ENCODE data around the gene ZMYM4. TPM values are rescaled to one million over a fixed set of nuclear protein-coding genes. Genes with fewer than 3 reads are reported as not detected.
A peak's percentile ranks its signal among the peaks of the same experiment; 100 is the strongest.

ZMYM4 gene
- total RNA-seq, 2 experiments from 2014 or later = 37.0 to 39.9 TPM

GRCh38 chr1:35454176-35454575 is 185.7 kb downstream of the ZMYM4 start:
- Mint-ChIP-seq H3K4me3 (no peak overlapping the region), H3K27ac (peak overlapping the region; percentile 47), H3K36me3 (ENCODE audit: low read depth) (peaks cover 64% of the 10 kb centered on the region), H3K4me1 (ENCODE audit: low read depth) (peaks cover 36% of the 10 kb centered on the region), H3K27me3 (no peaks in the 10 kb centered on the region), H3K9me3 (no peaks in the 10 kb centered on the region)
- intact Hi-C loops (cut with DNase I, micrococcal nuclease) = loop anchor here (5.0 kb wide), 4 partner anchors 53 to 273 kb away; partner anchors contain the start of gene C1orf216 (in 1 of the 2)
- H3K27me3 ChIP-seq (ENCODE audit: control insufficient read depth in 1 of 2, insufficient read depth in 2 of 2, low read length in 2 of 2) = no peaks in the 10 kb centered on the region
- peaks cover 44% of the 10 kb centered on the region for H3K36me3 ChIP-seq (ENCODE audit: insufficient read depth, low read length)
- H3K4me1 ChIP-seq (ENCODE audit: insufficient read depth, low read length) = peaks cover 24% of the 10 kb centered on the region
- POLR2A ChIA-PET = no interaction called here
- peak overlapping the region in 1 of 2 donors; percentile 10 for H3K27ac ChIP-seq (ENCODE audit: low read depth in 1 of 2, low read length in 2 of 2)
- ATAC-seq (ENCODE audit: poor library complexity) = no peak
- no peak for TF ChIP-seq CTCF (IDR thresholded peaks at IDR 0.05)
- peak in 2 of 14 experiments; percentile 19 to 41 for DNase-seq
- CTCF ChIA-PET = interaction anchor here (1.4 to 2.2 kb wide), 2 partner anchors 85 to 91 kb away, joined by 3 to 6 read pairs; no protein-coding TSS in a partner anchor
- no peaks in the 10 kb centered on the region for H3K9me3 ChIP-seq (ENCODE audit: control insufficient read depth in 1 of 2, insufficient read depth in 1 of 2, low read length in 2 of 2)
- H3K4me3 ChIP-seq (ENCODE audit: low read length) = no peak overlapping the region

- H3K27me3 Mint-ChIP-seq = no peaks in the 10 kb centered on the region
- ChIA-PET CTCF (interaction anchor here (1.1 to 2.2 kb wide), 3 partner anchors 85 to 110 kb away, joined by 3 to 6 read pairs (median 4); no protein-coding TSS in a partner anchor), POLR2A (interaction anchor here (1.4 kb wide), 1 partner anchor 52 kb away, joined by 5 read pairs; no protein-coding TSS in a partner anchor)
- no peaks in the 10 kb centered on the region for H3K27me3 ChIP-seq (ENCODE audit: control insufficient read depth in 1 of 2, insufficient read depth in 2 of 2, low read length in 2 of 2)
- peaks cover 24% of the 10 kb centered on the region for H3K4me1 ChIP-seq (ENCODE audit: insufficient read depth, low read length)
- ATAC-seq (ENCODE audit: poor library complexity) = no peak
- peaks cover 36% of the 10 kb centered on the region for H3K4me1 Mint-ChIP-seq (ENCODE audit: low read depth)
- peaks cover 67% of the 10 kb centered on the region for H3K36me3 Mint-ChIP-seq (ENCODE audit: low read depth)
- no peak for TF ChIP-seq CTCF (IDR thresholded peaks at IDR 0.05)
- peak overlapping the region; percentile 47 for H3K27ac Mint-ChIP-seq
- peaks cover 40% of the 10 kb centered on the region for H3K36me3 ChIP-seq (ENCODE audit: insufficient read depth, low read length)
- H3K4me3 Mint-ChIP-seq = no peak overlapping the region
- intact Hi-C loops (cut with DNase I, micrococcal nuclease) = loop anchor here (5.0 kb wide), 4 partner anchors 53 to 273 kb away; partner anchors contain the start of gene C1orf216 (in 1 of the 2)
- peak overlapping the region in 1 of 2 donors; percentile 10 for H3K27ac ChIP-seq (ENCODE audit: low read depth in 1 of 2, low read length in 2 of 2)
- H3K4me3 ChIP-seq (ENCODE audit: low read length) = no peak overlapping the region
- H3K9me3 Mint-ChIP-seq = no peaks in the 10 kb centered on the region
- H3K9me3 ChIP-seq (ENCODE audit: control insufficient read depth in 1 of 2, insufficient read depth in 1 of 2, low read length in 2 of 2) = no peaks in the 10 kb centered on the region
- peak in 2 of 14 experiments; percentile 47 to 56 for DNase-seq
These were observed 186.1 kb downstream of the ZMYM4 start for GRCh38 chr1:35454616-35455015.

GRCh38 chr1:35460796-35461195 is 192.3 kb downstream of the ZMYM4 start:
- Histone ChIP-seq H3K4me3 (ENCODE audit: low read length) (no peak overlapping the region), H3K27ac (ENCODE audit: low read depth in 1 of 2, low read length in 2 of 2) (no peak overlapping the region), H3K36me3 (ENCODE audit: insufficient read depth, low read length) (peaks cover 45% of the 10 kb centered on the region), H3K27me3 (ENCODE audit: control insufficient read depth in 1 of 2, insufficient read depth in 2 of 2, low read length in 2 of 2) (no peaks in the 10 kb centered on the region), H3K4me1 (ENCODE audit: insufficient read depth, low read length) (peaks cover 5% of the 10 kb centered on the region), H3K9me3 (ENCODE audit: control insufficient read depth in 1 of 2, insufficient read depth in 1 of 2, low read length in 2 of 2) (peaks cover 0 to 8% of the 10 kb centered on the region in 2 experiments)
- no peak for TF ChIP-seq CTCF (IDR thresholded peaks at IDR 0.05)
- no peak overlapping the region for H3K4me3 Mint-ChIP-seq
- no peaks in the 10 kb centered on the region for H3K9me3 Mint-ChIP-seq
- no peak for ATAC-seq (ENCODE audit: poor library complexity)
- peaks cover 11% of the 10 kb centered on the region for H3K4me1 Mint-ChIP-seq (ENCODE audit: low read depth)
- no peak overlapping the region for H3K27ac Mint-ChIP-seq
- ChIA-PET POLR2A (no interaction called here), CTCF (interaction anchor here (1.2 kb wide), 1 partner anchor 9 kb away, joined by 5 read pairs; no protein-coding TSS in a partner anchor)
- H3K36me3 Mint-ChIP-seq (ENCODE audit: low read depth) = peaks cover 85% of the 10 kb centered on the region
- intact Hi-C loops (cut with DNase I, micrococcal nuclease) = loop anchor here in 1 of 2 experiments (5.0 kb wide), 1 partner anchor 37 kb away; no protein-coding TSS in a partner anchor
- DNase-seq = no peak
- H3K27me3 Mint-ChIP-seq = no peaks in the 10 kb centered on the region

Measured in CD4-positive, alpha-beta T cell (primary cell).